ENCODE data around the gene ELOVL7.
"Not testable (repeated sequence)": the region's sequence is repeated elsewhere in the genome, so short reads cannot be mapped to it uniquely, and the experiment has no call there.

The ELOVL7 gene

GRCh38 chr5:60843936-60844905 is at the start of gene ELOVL7:
TSS of gene ELOVL7 (minus strand) at chr5:60844269. CDS start at chr5:60787397, 56,872 bp downstream.
- DNase-seq (ENCODE audit: low spot score), result peak; percentile 71

- no peak for DNase-seq (ENCODE audit: low spot score)
Measured at GRCh38 chr5:60893521-60893920, 49.5 kb upstream of the ELOVL7 start.

GRCh38 chr5:60891667-60892066 is 47.6 kb upstream of the ELOVL7 start:
- DNase-seq (ENCODE audit: low spot score), result no peak

DNA sequence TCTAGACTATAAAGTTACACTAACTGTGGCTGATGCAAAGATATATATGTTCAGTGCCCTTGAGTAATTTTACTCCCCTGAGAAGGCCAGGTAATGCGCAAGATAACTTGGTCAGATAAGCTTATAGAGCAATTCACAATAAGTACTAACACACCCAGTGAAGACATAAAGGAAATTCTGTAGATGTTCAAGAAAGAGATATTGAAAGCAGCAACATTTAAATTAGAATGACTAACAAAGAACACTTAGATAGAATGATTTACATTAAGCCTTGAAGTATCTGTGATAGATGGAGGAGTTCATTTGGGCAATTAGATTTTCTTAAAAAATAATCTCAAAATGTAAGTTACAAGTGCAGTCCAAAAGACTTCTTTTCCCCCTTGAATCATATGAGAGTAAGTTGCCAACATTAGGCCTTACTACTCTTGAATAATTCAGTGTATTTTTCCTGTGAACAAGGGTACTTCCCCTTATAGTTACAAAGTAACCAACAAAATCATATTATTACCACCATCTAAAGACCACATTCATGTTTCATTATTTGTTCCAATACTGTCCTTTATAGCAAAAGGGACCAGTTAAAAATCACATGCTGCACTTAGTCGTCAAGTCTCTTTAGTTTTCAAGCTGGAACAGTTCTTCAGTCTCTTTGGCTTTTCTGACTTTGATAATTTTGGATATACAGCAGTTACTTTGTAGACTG is 44.4 kb upstream of the ELOVL7 start:
- DNase-seq (ENCODE audit: low spot score), result no peak

GRCh38 chr5:60887746-60888145 is 43.7 kb upstream of the ELOVL7 start:
- no peak for DNase-seq (ENCODE audit: low spot score)

DNA sequence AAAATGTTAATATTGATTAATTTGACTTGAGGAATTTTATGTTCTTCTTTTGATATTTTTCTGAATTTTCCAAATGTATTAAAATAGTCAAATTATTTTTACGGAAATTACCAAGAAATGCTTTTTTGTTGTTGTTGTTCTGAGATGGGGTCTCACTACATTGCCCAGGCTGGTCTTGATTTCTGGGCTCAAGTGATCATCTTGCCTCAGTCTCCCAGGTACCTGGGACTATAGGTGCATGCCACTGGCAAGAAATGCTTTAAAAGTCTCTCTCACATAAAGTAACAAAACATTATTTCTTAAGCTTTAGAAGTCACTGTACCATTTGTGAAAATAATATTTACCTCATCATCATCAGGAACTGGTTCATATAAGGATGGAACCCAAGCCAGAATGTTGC is 43.0 kb upstream of the ELOVL7 start:
- DNase-seq (ENCODE audit: low spot score), result no peak

- no peak for DNase-seq (ENCODE audit: low spot score)
Measured at GRCh38 chr5:60886158-60886557, 42.1 kb upstream of the ELOVL7 start.

DNA sequence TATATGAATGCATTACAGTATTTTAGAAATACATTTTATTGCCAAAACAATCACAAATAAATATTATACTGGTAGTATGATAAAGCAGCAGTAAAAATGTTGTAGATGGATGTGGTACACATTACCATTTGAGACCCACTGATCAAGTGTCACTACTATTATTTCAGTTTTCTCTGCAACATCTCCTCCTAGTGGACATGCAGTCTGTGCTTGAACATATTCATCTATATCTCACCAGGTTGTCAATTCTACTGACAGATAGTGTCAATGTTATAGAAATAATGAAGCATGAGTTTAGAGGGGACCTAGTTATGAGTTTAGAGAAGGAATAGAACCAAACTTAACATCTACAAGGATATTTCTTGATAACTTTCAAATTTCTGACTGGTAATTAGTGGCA is 39.2 kb upstream of the ELOVL7 start:
- no peak for DNase-seq (ENCODE audit: low spot score)

DNA sequence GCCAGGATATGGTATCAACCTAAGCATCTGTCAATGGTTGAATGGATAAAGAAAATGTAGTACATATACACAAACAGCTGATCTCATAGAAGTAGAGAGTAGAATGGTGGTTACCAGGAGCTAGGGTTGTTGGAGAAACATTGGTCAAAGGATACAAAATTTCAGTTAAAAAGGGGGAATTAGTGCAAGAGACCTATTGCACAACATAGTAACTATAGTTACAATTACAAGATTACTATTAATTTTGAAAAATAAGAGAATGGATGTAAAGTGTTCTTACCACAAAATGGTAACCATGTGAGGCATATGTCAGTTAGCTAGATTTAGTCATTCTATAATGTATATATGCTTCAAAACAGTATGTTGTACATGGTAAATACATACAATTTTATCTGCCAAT is 28.8 kb upstream of the ELOVL7 start:
- no peak for DNase-seq (ENCODE audit: low spot score)

- DNase-seq (ENCODE audit: low spot score), result no peak
Measured at GRCh38 chr5:60870857-60871256, 26.8 kb upstream of the ELOVL7 start.

DNA sequence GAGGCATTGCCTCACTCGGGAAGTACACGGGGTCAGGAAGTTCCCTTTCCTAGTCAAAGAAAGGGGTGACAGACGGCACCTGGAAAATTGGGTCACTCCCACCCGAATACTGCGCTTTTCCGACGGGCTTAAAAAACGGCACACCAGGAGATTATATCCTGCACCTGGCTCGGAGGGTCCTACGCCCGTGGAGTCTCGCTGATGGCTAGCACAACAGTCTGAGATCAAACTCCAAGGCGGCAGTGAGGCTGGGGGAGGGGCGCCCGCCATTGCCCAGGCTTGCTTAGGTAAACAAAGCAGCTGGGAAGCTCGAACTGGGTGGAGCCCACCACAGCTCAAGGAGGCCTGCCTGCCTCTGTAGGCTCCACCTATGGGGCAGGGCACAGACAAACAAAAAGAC is 16.5 kb upstream of the ELOVL7 start:
- not testable (repeated sequence) for DNase-seq (ENCODE audit: low spot score)

GRCh38 chr5:60856066-60856465 is 12.0 kb upstream of the ELOVL7 start:
- no peak for DNase-seq (ENCODE audit: low spot score)

- no peak for DNase-seq (ENCODE audit: low spot score)
Measured at GRCh38 chr5:60852940-60853339, 8.9 kb upstream of the ELOVL7 start.

DNA sequence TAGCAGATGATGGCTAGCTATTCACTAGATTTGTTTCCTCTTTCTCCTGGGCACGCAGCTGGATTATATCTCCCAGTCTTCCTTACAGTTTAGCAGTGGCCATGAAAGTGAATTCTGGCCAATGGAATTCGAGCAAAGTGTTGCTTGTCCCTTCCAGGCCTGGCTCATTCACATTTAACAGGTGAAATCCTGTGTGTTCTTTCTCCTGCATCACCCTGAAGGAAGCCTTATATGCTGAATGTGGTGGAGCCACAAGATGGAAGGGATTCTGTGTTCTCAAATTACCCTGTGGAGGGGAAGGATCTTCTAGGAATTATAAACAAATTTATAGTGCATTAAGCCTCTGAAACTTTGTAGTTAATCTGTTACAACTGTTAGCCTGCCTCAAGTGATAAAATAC is 8.2 kb upstream of the ELOVL7 start:
- no peak for DNase-seq (ENCODE audit: low spot score)

- DNase-seq (ENCODE audit: low spot score), result no peak
Measured at GRCh38 chr5:60851626-60852025, 7.6 kb upstream of the ELOVL7 start.

GRCh38 chr5:60846298-60846697 is 2.2 kb upstream of the ELOVL7 start:
- DNase-seq (ENCODE audit: low spot score), result no peak

- peak; percentile 13 for DNase-seq (ENCODE audit: low spot score)
Measured at GRCh38 chr5:60843386-60843935, 608 bp downstream of the ELOVL7 start.

DNA sequence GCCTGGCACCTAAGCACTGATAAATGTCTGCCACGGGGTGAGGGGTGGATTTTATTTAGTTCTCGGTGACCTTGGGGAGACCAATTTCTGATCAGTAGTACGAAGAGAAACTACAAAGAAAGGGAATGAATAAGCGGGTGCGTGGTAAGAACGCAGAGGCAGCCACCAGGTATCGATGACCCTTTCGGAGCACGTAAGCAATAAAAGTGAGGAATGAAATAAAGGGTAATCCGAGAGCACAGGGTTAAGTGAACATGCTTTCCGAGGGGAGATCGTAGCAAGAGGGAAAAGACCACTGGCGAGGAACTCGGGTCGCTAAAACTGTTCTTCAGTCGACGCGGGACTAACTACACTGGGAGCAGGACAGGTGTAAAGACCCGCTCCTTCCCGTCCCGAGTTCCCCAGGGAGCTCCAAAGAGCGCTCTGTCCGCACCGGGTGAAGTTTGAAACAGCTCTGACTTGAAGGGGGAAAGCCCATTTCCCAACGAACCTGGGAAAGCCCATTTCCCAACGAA is 1.1 kb downstream of the ELOVL7 start:
- DNase-seq (ENCODE audit: low spot score), result no peak

DNA sequence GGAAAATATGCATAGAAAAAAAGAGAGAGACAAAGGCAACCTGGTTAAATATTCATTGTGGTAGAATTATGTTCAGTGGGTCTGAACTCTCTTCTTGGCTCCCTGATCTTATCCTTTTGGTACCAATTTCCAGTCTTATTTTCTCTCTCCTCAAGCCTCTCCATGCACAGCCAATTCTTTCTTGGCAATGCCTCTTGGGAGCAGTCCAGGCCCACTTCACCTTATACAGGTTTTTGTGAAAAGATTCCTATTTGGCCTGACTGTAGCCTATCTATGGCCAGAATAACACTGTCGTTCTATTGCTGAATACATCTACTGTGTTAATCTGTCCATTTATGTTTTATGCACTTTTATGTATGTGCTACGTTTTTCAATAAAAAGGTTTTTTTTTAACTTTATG is 2.7 kb downstream of the ELOVL7 start:
- no peak for DNase-seq (ENCODE audit: low spot score)

- DNase-seq (ENCODE audit: low spot score), result no peak
Measured at GRCh38 chr5:60836131-60836530, 7.9 kb downstream of the ELOVL7 start.

DNA sequence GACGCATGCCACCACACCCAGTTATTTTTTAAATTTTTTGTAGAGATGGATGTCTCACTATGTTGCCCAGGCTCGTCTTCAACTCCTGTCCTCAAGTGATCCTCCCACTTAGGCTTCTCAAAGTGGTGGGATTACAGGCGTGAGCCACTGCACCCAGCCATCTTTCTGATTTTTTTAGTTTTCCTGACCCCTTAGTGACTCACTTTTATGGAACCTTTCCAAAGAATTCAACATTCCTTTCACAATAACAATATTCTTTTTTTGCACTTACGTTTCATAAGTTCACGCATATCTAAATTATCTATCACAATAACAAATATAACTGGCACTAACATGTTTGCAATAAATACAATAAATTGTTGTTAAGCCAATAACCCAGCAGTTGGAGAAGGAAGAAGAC is 8.5 kb downstream of the ELOVL7 start:
- DNase-seq (ENCODE audit: low spot score), result no peak

DNA sequence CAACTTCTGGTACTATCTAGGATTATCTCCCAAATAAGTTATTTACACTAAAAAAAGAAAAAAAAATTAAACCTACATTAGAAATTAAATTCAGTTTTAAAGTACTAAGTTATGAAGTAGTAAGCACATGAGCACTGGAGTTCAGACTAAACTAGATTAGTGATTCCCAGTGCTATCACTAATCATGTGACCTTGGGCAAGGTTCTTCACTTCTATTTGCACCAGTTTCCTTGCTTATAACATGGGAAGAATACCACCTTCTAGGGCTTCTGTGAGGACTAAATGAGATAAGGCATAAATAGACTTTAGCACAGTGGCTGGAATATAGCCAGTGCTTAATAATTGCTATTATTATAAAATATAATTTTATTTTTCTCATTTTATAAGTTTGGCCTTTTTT is 10.5 kb downstream of the ELOVL7 start:
- no peak for DNase-seq (ENCODE audit: low spot score)

Measured in Ammon's horn (tissue), 1 donor.